SU-DHL-6 (cell line): Measurements from ENCODE around the gene SLC45A1.

Source experiments
- EZH2phosphoT487 ChIP-seq: fragments of 200-600 bp; sonication (generic), shearing (Covaris generic); conservative IDR thresholded peaks from 2 replicates; pipeline ENCODE4 v1.6.1; 2018; ENCODE audit warnings: mild to moderate bottlenecking, antibody characterized with exemption, low read length, moderate library complexity, mixed read lengths
- TF ChIP-seq, protein P1 (sequence below): fragments of 200-600 bp; sonication (generic); IDR thresholded peaks from one replicate; pipeline ENCODE4 v1.5.1; 2017; ENCODE audit warnings: antibody characterized with exemption, mild to moderate bottlenecking, low read length, moderate library complexity; ENCODE audit not compliant: insufficient read depth, poor library complexity, severe bottlenecking

DNA sequence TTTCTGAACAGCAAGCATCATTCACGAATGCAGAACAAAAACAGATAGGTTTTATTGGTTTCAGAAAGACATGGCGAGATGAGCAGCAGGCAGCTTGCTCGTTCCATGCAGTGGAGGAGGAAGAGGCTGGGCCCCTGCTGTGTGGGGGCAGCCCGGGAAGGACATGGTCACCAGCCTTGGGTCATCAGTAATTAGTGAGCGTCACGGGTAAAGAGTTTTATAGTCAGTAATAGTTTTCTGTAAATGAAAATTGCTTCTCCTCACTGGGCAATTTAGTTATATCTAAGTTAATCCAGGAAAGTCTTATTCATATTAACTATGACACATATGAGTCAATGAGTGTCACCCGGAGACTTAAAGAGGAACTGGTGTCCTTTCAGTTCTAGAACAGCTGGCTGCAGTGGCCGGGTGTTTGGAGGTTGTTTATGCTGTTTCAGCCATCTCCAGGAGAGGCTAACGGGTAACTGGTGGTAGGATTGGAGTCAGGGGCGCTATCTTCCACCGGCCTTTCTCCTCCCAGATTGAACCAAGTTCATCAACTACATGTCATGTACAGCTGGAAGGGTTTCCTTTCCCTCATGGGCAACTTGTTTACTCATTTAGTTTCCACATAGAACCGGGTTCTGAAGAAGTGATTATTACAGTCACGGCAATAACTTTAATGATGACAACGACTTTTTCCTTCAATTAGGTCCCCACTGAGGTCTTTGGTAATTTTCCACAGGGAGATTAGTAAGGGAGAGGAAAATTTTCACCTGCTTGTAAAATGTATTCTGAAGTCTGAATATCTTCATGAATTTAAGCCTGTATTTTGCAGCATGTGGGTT is 34.6 kb upstream of the SLC45A1 start:
- TF ChIP-seq, protein P1, sequence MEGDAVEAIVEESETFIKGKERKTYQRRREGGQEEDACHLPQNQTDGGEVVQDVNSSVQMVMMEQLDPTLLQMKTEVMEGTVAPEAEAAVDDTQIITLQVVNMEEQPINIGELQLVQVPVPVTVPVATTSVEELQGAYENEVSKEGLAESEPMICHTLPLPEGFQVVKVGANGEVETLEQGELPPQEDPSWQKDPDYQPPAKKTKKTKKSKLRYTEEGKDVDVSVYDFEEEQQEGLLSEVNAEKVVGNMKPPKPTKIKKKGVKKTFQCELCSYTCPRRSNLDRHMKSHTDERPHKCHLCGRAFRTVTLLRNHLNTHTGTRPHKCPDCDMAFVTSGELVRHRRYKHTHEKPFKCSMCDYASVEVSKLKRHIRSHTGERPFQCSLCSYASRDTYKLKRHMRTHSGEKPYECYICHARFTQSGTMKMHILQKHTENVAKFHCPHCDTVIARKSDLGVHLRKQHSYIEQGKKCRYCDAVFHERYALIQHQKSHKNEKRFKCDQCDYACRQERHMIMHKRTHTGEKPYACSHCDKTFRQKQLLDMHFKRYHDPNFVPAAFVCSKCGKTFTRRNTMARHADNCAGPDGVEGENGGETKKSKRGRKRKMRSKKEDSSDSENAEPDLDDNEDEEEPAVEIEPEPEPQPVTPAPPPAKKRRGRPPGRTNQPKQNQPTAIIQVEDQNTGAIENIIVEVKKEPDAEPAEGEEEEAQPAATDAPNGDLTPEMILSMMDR, result no peak
- no peak for TF ChIP-seq EZH2phosphoT487
